GM19238 (cell line): ENCODE data around the gene FCGBP.
"Not testable (repeated sequence)": the region's sequence is repeated elsewhere in the genome, so short reads cannot be mapped to it uniquely, and the experiment has no call there.

Experiments
- DNase-seq: peaks from one replicate; pipeline ENCODE4 v3.0.0; 2011; ENCODE audit warnings: low spot score; ENCODE audit not compliant: insufficient read length

Gene FCGBP

DNA sequence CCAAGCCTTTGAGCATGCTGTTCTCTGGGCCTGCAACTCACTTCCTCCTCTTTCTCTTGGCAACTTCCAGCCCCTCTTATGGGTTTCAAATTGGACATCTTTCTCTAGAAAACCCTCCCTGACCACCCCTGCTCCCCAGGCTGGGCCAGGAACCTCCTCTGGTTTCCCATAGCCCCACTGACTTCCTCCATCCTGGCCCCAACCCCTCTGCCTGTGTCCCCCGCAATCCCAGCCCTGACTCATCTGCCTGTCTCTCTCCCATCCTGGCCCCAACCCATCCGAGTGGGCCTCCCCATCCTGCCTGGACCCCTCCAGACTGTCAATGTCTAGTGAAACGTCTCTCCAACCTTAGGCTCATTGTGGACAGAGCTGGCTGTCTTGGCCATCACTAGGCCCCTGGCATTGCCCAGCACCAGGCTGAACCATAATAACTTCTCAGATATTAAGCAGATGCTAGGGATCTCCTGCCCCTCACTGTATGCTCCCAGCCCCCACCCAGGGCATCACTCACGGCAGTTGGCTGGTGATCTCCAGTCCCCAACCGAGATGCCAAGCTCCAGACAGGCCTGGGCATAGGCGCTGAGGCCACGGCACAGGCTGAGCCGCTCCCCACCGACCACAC is 16.8 kb downstream of the FCGBP start:
- DNase-seq = no peak

DNA sequence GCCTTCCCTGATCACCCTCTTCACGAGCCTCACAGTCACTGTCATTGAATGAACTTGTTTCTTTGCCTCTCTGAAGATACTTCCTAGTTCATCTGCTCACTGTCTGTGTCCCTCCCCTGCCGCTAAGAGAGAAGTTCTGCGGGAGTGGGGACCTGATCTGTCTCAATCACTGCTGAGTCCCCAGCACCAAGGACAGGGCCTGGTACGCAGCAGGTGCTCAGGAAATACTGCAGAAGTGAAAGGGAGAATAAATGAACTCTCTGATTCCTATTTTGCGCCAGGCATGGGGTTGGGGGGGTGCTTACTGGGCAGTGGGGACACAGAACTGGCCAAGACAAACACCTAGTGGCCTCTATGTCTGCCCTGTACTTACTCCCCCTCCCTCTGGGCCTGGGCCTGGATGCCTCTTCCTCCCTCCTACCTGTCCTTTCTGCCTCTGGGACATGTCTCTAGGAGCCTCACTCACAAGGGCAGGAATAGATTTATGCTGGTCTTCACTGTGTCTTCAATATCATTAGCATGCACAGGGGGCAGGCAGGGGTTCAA is 17.5 kb downstream of the FCGBP start:
- no peak for DNase-seq

DNA sequence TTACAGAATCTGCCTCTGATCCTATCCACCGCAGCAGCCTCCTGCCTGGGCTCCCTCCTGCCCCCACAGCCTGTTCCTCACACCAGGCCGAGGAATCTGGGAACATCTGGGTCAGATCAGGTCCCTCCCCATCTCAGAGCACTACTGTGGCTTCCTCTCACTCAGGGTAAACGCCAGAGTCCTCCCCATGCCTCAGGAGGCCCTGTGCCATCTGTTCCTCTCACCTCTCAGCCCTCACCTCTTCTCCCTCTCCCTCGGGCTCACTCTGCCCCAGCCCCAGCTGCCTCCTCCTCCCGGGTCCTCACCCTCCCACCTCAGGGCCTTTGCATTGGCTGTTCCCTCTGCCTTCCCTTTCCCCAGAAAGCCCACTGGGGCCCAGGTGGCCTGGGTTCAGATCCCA is 18.2 kb downstream of the FCGBP start:
- no peak for DNase-seq

DNA sequence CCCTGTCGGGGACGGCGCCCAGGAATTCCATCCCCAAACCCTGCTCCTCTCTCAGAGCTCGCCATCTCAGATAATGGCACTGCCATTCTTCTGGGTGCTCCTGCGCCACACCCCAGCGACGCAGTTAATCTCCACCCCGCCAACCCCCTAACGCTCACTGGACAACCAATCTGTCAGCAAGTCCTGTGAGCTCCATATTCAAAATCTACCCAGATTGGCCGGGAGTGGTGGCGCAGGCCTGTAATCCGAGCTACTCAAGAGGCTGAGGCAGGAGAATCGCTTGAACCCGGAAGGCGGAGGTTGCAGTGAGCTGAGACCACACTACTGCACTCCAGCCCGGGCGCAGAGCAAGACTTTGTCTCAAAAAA is 18.6 kb downstream of the FCGBP start:
- no peak for DNase-seq

DNA sequence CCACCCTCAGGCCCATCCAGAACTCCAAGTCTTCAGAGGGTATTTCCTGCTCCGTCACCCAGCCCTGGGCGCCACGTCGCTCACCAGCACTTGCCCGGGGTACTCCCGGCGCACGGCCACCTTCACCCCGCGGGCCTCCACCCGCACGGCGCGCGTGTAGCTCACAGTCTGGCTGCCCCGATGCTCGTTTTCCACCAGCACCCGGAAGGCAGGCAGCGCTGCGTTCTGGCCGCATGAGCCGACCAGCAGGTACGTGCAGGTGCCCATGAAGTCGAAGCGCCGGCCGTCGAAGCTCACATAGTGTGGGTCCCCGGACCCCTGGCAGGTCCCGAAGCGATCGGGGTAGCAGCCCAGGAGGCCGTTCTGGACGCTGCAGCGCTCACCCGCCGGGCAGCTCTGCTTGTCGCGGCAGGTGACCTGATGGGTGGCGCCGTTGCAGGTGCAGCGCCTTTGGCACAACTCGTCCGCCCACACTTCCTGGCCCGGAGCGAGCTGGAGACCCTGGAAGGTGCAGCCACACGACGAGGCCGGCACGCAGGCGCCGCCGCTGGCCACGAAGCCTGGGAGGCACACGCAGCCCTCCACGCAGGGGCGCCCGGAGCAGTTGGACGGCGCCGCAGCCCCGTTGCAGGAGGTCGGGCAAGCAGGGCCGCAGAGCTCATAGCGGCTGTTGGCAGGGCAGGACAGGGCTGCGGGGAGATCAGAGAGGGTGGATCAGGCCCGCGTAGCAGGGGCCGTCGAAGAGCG is 19.2 kb downstream of the FCGBP start:
- no peak for DNase-seq

DNA sequence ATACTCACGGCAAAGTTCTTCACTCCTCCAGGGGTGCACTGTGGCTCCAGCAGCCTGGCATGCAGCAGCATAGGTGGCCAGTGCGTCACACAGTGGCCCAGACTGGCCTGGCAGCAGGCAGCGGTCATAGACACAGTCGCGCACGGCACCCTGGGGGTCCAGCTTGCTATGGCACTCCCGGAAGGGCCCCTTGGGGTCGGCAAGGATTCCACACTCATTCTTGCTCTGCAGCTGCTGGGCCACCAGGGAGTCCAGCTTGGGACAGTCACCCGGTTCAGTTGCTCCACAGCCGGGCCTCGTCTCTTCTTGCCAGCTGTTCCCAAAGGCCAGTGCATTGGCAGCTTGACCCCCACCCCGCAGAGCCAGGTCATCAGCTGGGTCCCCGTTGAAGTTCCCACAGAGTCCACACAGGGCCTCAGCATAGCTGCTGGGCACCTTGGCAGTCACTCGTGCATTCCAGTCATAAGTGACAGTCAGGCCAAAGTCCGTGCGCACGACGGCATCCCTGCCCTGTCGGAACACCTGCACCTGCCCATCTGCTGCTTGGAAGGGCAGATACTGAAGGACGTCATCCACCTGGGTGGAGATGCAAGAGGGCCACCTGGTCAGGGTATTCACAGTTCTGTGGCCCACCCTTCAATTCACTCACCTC is 20.6 kb downstream of the FCGBP start:
- no peak for DNase-seq

DNA sequence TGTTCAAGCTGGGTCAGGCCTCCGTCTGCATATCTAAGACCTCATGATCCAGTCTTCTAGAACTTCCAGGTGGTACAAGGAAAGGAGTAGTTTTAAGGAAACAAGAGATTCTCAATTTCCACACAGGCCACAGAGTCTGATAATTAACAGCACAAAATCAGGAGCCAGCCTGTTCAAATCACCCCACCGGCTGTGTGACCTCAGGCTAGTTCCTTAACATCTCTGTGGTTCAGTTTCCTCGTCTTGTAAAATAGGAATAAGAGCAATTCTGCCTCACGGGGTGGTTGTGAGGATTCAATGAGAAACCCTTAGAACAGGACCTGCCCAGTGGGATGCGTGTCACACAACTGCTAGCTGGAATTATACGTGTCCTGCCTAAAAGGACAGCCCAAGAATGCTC is 25.6 kb downstream of the FCGBP start:
- DNase-seq = no peak

DNA sequence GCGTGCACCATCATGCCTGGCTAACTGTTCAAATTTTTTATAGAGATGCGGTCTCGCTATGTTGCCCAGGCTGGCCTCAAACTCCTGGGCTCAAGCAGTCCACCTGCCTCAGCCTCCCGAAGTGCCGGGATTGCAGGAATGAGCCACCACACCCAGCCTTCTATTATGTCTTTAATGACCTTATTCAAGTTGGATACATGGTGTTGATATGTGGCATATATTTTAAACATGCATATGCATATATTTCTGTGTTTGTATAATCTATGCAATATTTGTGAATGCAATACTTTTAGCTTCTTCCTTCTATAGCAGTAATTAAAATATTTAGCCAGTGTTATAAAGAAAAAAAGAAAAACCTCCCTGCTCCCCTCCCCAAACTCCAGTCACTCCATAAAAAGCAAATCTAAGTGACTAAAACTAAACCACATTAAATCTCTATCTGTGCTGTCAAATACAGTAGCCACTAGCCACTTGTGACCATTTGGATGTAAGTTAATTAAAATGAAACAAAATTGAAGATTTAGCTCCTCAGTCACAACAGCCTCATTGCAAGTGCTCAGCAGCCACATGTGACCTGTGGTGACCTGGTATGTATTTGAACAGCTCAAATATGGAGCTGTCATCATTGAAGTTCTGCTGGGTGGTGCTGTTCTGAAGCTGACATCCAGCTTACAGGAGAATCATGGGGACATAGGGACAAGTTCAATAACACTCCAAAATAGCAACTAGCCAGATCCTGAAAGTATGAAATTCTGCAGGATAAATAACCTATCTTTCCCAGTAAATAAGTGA is 27.4 kb downstream of the FCGBP start:
- no peak for DNase-seq

DNA sequence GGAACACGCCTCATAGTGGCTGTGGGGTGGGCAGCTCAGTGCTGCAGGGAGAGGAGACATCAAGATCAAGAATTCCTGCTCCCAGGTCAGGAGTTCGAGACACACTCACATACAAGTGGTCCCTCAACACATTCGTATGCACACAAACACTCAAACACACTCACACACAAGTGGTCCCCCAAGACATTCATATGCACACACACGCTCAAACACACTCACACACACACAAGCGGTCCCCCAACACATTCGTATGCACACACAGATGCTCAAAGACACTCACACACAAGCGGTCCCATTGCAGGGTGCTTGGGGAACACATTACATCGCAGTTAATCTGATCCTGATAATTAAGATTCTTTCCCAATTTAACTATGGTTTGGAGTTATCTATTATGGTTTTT is 28.2 kb downstream of the FCGBP start:
- DNase-seq = no peak

DNA sequence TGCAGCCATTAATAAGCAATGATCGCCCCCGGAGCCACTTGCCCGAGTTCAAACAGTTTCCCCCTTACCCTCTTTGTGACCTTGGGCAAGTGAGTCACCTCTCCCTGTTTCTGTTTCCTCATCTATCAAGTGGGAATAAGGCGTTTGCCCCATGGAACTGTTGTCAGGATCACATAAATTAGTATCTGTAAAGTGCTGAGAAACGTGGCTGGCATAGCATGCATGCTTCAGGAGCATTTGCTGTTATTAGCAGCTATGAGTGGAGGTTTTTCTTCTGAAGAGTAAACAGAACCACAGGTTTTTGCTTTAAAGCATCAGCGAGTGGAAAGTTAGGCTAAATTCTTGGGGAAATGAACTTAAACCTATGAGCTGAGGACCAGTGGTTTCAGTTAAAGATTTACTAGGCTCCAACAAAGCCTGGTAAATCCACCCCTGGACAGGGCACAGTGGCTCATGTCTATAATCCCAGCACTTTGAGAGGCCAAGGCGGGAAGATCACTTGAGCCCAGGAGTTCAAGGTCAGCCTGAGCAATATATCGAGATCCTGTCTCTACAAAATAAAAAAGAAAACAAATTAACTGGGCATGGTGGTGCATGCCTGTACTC is 30.8 kb downstream of the FCGBP start:
- DNase-seq = not testable (repeated sequence)

DNA sequence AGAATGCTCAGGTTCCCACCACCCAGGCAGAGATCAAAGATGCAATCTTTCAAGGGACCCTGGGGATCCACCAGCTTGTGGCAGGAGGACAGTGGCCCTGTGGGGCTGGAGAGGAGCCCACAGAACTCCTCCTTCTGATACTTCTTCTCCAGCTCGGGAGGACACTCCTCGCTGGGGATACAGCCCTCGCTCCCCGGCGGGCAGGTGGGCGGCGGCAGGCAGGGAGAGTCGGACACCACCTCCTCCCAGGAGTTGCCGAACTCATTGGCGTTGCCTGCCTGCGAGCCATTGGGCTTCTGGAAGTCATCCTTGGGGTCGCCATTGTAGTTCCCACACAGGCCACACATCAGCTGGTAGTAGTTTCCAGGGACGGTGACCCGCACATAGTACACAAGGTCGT is 32.1 kb downstream of the FCGBP start:
- not testable (repeated sequence) for DNase-seq

DNA sequence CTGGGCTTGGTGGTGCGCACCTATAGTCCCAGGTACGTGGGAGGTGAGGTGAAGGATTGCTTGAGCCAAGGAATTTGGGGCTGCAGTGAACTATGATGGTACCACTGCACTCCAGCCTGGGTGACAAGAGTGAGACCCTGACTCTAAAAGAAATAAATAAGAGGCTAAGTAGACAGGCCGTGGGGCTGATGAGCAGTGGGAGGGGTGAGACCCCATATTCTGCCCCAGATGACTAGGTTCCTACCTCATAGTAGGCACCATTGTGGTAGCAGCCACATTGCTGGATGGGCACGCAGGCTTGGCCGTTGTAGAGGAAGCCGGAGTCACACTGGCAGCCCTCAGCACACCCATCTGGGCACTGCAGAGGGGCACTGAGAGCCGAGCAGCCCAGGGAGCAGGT is 32.8 kb downstream of the FCGBP start:
- not testable (repeated sequence) for DNase-seq

DNA sequence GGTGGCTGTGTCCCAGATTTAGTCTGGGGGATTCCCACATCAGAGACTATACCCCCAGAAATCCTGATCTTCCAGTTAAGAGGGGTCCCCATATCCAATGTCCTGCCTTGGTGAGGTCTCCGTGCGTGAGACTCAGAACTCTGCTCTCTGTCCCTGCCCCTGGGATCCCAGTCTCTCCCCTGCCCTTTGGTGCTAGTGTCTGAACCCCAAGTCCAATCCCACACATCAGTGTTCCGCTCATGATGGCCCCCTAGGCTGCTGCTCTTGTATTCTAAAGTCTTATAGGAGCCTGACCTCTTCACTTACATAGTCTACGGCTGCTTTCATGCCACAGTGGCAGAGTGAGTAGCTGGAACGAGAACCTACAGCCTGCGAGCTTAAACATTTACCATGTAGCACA is 35.6 kb downstream of the FCGBP start:
- DNase-seq = not testable (repeated sequence)

DNA sequence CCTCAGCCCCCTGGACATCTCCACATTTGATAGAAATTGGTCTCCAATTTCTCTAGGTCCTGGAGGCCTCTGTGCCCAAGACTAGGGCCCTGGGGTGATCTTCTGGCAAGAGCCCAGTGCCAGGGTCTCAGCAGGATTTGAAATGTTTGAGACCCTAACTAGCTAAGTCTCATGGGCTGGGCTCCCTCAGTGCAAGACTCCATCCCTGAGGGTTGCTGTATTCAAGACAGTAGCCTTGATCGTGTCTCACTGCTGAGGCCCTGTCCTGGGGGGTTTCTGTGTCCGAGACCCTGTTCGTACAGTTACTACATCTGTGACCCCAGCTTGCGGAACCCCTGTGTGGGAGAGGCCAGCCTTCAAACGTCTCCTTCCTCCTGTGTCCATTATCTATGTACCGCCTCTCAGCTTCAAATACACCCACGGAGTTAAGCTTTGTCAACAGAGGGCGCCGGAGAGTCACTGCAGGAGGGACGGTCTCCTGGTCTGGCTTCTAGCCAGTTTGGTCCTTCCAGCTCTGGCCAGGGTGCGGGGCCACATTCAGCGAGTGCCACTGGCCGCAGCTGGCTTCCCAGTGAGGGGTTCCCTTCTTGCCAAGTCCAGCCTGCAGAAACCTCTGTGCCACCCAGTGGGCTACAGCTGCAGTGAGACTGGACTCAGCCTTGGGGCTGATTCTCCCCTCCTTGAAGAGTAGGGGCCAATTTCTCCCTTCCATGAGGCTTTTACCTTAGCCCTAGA is 36.8 kb downstream of the FCGBP start:
- not testable (repeated sequence) for DNase-seq

DNA sequence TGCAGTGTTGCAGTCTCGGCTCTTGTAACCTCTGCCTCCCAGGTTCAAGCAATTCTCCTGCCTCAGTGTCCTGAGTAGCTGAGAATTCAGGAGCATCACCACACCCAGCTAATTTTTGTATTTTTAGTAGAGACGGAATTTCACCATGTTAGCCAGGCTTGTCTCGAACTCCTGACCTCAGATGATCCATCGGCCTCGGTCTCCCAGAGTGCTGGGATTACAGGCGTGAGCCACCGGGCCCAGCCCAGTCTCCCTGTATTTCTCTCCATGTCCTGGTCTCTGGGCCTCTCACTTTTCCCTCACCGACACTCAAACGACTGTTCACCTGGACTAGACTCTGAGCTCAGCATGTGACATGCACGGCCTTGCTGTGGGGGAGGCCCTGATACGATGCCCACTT is 39.3 kb downstream of the FCGBP start:
- DNase-seq = not testable (repeated sequence)

DNA sequence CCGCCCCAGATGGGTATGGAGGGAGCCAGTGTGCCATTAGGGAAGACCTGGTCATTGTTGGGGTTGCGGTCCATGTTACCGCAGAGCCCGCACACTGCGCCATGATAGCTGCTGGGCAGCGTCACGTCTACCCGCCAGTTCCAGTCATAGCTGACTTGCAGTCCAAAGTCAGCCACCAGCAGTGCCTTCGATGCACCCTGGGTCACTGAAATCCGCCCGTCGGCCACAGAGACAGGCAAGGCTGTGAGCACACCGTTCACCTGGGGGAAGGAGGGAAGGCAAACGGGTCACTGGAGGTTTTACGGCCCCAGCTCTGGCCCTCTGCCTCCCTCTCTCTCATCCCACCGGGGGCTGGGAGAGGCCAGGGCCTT is 40.2 kb downstream of the FCGBP start:
- not testable (repeated sequence) for DNase-seq

DNA sequence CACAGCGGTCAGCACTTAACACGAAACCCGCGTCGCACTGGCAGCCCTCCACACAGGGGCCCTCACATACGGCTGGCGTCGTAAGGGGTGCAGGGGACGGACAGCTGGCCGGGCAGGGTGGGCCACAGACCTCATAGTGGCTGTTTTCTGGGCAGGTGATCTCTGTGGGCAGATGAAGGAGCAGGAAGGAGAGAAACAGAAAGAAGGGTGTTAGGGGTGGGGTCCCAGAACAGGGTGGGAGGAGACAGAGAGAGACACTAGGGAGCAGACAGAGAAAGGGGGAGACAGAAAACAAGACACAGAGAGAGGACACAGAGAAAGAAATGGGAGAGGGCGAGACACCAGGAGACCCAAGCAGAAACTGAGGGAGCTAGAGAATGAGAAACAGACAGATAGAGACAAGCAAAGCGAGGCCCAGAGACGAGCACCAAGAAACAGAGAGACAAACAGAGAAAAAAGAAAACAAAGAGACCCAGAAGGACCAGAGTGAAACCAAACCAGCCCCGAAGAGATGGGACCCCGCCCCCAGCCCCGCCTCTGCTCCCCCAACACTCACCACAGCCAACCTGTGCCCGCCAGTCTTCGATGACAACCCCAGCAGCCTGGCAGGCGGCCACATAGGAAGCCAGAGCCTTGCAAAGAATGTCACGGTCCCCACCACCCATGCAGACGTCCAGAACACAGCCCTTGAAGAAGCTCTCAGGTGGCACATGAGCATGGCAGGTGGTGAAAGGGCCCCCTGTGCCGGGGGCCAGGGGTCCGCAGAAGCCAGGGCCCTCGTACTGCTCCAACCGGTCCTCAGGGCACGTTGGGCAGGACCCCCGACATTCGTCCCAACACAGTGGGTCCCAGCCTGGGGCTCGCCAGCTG is 40.8 kb downstream of the FCGBP start:
- DNase-seq = not testable (repeated sequence)

DNA sequence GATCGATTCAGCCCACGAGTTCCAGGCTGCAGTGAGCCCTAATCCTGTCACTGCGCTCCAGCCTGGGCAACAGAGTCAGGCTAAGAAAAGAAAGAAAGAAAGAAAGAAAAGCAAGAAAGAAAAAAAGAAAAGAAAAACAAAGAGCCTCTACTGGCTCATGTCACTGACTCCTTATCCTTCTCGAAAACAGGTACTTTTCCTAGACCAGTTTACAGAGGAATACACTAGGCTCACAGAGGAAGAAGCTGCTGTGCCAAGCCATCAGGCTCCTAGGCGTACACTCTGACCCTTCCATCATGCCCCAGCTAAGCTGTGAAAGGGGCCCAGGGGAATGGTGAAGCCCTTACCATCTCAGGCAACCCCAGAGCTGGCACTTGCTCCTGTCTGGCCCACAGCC is 41.9 kb downstream of the FCGBP start:
- not testable (repeated sequence) for DNase-seq

DNA sequence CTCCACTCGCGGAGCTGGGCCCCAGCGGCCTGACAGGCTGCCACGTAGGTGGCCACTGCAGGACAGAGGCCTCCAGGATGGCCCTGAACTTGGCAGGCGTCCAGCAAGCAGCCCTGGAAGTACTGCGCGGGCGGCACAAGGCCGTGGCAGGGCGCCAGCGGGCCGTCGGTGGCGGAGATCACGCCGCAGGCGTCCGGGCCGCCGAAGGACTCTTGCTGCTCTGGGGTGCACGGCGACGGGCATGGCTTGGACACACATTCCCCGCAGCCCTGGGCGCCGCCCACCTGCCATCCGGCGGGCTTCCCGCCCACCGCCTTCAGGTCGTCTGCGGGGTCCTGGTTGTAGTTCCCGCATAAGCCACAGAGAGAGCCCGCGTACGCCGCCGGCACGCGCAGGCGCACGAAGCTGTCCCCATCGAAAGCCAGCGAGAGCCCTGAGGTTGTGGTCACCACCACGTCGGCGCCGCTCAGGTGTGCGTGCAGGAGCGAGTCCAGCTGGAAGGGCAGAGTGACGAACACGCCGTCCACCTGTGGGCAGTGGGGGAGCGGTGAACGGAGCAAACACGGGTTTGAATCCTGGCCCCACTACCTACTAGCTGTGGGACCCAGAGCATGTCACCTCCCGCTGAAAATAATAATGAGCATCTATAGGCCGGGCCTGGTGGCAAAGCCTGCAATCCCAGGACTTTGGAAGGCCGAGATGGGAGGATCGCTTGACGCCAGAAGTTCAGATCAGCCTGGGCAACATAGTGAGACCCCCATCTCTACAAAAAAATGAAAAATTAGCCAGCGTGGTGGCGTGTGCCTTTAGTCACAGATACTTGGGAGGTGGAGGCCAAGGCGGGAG is 42.6 kb downstream of the FCGBP start:
- not testable (repeated sequence) for DNase-seq
